Uterus (tissue), 2 donors: Measurements from ENCODE around the gene NCAM1.

Experiments used
- CTCF ChIP-seq, 4 experiments: fragments of 200-600 bp in 2 of 4; fragments of 450-650 bp in 2 of 4; sonication (generic) in 2 of 4; IDR thresholded peaks; one replicate each; pipeline ENCODE4 v1.5.1; 2016 to 2019; ENCODE audit warnings: antibody characterized with exemption in 4 of 4, mild to moderate bottlenecking in 2 of 4, moderate library complexity in 1 of 4
- POLR2A ChIP-seq, 2 donors: fragments of 450-650 bp; IDR thresholded peaks; one replicate each; pipeline ENCODE4 v1.6.1; 2016; ENCODE audit warnings: antibody characterized with exemption in 2 of 2, mild to moderate bottlenecking in 1 of 2, moderate library complexity in 1 of 2

DNA sequence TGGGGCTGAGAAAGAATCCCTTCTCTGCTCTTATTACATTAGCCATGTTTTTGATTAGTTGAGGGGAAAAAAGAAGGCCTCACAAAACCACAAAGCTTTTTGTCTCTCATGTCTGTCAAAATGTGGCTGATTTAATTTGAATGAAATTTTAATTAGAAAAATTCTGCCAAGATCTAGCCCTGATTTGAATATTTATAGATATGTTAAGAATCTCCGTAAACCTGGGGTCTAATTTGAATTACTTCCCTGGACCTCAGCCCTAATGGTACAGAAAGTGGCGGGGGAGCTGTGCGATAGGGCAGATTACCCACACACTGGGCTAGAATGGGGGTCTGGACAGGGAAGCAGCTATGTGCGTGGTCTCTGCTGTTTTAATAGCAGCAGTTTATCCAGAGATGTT, 211.9 kb downstream of the NCAM1 start:
- TF ChIP-seq CTCF (IDR thresholded peaks at IDR 0.05) (no peak), POLR2A (IDR thresholded peaks at IDR 0.05) (no peak)
